ENCODE results near the gene ACAT2.
"Not testable (repeated sequence)": the region's sequence is repeated elsewhere in the genome, so short reads cannot be mapped to it uniquely, and the experiment has no call there.

Gene ACAT2

GRCh38 chr6:159726255-159726917 lies 35.5 kb upstream of the ACAT2 start:
- no peak for DNase-seq (ENCODE audit: low read depth)
- H3K4me3 ChIP-seq (replicated peaks; ENCODE audit: low read depth, low read length) = peak overlapping the region; percentile 92
- no peak for TF ChIP-seq CTCF (IDR thresholded peaks at IDR 0.05; ENCODE audit: low read length, missing control alignments)

DNA sequence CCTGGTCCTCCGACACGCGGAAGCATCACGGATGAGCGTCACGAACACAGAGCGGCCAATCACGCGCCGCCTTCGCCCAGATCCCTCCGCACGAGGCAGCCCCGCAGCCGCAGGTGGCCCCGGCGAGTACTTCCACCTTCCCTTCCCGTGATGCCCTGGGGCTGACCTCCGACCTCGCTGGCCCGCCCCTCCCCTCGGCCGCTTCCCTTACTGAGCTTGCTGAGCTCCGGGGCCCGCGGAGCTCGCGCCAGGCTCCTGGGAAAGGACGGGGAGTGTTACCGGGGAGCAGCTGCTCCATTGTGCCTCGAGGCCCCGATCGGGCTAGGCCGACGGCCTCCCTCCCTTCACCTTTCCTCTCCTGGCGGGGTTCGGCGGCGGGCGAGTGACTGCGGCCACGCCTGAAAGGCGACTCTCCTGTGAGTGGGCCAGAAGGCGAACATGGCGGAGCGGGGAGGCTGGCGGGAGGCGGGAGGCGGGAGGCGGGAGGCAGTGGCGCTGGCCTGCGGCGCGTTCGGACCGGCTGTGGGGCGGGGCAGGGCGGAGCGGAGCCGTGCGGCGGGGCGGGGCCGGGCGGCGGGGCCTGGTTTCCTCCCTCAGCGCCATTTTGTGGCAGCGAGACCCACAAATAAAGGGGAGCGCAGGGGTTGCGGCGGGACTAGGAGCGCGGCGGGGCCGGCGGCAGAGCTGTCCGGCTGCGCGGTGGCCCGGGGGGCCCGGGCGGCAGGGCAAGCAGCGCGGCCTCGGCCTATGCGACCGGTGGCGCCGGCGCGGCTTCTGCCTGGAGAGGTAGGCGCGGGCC lies 34.7 kb upstream of the ACAT2 start, which contains the start of gene WTAP:
Gene WTAP, plus strand, starts transcription at position 589 of the 799 bp plus-strand sequence. CDS start 8,760 bp downstream, outside the sequence.
- peak within 1 kb of the TSS; percentile 92 for H3K4me3 ChIP-seq (replicated peaks; ENCODE audit: low read depth, low read length)
- DNase-seq (ENCODE audit: low read depth) = peak; percentile 95
- no peak for TF ChIP-seq CTCF (IDR thresholded peaks at IDR 0.05; ENCODE audit: low read length, missing control alignments)

DNA sequence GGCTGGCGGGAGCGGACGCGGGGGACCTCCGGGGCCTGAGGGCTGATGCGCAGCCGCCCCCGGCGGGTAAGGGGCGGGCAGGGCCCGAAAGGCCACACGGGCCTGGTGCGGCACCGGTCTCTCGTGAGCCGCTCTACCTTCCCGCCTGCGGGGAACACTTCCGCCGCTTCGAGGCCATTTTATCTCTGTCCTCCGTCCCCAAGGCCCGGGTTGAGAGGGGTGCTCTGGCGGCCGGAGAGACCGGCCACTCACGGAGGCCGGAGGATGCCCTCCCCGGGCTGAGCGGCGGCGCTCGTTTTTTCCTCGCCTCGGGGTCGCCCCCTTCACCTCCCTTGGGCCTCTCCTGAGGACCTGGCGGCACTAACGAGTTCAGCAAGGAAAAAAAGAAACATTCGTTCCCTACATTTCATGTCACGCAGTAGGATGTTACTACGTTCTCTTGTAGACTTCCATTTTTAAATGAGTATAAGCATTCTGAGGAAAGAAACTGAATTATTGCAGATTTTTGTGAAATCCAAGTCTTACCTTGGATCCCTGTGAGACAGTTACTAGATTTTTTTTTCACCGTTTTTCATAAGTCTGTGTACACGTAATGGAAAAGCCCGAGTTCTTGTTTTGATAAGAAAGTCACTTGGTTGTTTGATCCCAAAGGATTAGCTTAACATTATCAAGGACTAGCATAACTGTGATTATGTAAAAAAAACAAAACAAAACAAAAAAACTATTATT lies 34.0 kb upstream of the ACAT2 start:
- peak; percentile 35 for DNase-seq (ENCODE audit: low read depth)
- TF ChIP-seq CTCF (IDR thresholded peaks at IDR 0.05; ENCODE audit: low read length, missing control alignments) = no peak
- peak overlapping the region; percentile 92 for H3K4me3 ChIP-seq (replicated peaks; ENCODE audit: low read depth, low read length)

DNA sequence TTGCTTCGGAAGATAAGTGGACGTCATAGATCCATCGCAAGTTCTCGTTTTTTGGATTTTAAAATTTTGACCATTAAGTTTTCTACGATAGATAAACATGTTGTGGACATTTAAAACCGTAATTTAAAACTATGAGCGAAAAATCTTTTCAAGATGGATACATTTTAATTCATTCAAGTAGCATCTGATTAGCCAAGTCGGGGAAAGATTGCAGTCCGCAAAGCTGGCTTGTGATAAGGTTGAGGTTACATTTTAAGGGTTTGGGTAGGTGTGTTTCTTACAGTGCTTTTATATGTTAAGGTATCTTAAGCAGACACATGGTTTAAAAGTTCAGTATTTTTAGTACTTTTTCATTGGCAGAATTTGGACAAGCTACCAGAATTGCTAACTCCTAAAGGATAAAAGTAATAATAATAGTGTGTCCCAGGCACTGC lies 33.3 kb upstream of the ACAT2 start:
- DNase-seq (ENCODE audit: low read depth) = no peak
- no peak for TF ChIP-seq CTCF (IDR thresholded peaks at IDR 0.05; ENCODE audit: low read length, missing control alignments)
- H3K4me3 ChIP-seq (replicated peaks; ENCODE audit: low read depth, low read length) = peak overlapping the region; percentile 92

DNA sequence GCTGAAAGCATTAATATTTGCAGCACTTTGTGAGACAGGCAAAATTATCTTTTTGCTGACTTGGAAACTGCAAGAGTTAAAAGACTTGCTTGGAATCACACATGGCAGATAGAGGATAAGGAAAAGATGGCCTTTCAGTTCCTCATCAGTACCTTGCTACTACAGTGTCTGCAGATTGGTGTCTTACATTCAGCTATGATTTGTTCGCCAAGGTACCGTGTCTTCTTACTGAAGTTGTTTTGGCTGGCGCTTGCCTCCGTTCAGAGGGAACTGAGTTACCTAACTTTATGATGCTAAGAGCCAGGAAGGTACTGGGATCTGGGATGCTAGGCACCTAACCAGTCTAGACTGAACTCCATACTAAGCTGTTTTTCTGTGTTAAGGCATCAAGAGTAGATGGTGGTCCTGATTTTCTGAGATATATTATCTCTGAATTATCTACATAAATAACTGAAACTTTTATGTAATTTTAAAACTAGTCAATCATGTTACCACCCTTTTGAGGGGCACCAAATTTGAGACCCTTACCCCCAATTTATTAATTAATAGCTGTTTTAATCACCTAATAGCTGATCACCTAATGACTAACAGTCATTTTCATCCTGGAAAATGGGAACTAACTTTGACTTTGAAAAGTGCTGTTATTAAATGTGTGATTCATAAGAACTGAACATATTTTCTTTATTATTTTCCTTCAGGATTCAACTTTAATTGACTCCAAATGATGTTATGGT lies 32.1 kb upstream of the ACAT2 start:
- TF ChIP-seq CTCF (IDR thresholded peaks at IDR 0.05; ENCODE audit: low read length, missing control alignments) = no peak
- peak; percentile 31 for DNase-seq (ENCODE audit: low read depth)
- H3K4me3 ChIP-seq (replicated peaks; ENCODE audit: low read depth, low read length) = peak overlapping the region; percentile 92

GRCh38 chr6:159730332-159730676 lies 31.5 kb upstream of the ACAT2 start:
- no peak for DNase-seq (ENCODE audit: low read depth)
- peak overlapping the region; percentile 92 for H3K4me3 ChIP-seq (replicated peaks; ENCODE audit: low read depth, low read length)
- TF ChIP-seq CTCF (IDR thresholded peaks at IDR 0.05; ENCODE audit: low read length, missing control alignments) = no peak

GRCh38 chr6:159732550-159732949 lies 29.3 kb upstream of the ACAT2 start:
- H3K4me3 ChIP-seq (replicated peaks; ENCODE audit: low read depth, low read length); DNase-seq (ENCODE audit: low read depth): not testable (repeated sequence)

GRCh38 chr6:159733395-159733794 lies 28.4 kb upstream of the ACAT2 start:
- H3K4me3 ChIP-seq (replicated peaks; ENCODE audit: low read depth, low read length) = not testable (repeated sequence)

More at GRCh38 chr6:159733395-159733794, 28.4 kb upstream of the ACAT2 start:
- DNase-seq (ENCODE audit: low read depth) = not testable (repeated sequence)

Measured in fibroblast of pulmonary artery (primary cell).